Measurements from ENCODE around the gene NIP7. TPM values are rescaled to one million over a fixed set of nuclear protein-coding genes. Genes with fewer than 3 reads are reported as not detected.

The NIP7 gene
- total and polyA plus RNA-seq, 2 of the 8 experiments (the other 6 are each of a cell fraction or from before 2014, with no cell fraction given), result 14.5 to 52.2 TPM

DNA sequence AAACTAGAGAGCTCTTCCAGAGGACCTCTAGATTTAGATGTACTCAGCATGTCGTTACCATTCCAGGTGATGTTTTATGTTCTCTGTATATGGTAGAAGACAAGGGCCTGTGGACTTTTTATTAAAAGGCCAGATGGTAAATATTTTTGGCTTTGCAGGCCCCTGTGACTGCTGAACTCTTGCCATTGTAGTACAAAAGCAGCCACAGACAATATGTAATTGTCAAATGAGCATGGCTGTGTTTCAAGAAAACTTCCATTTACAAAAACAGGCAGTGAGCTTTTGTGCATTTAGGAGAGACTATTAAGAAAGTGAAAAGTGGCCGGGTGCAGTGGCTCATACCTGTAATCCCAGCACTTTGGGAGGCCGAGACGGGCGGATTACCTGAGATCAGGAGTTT, 4.6 kb downstream of the NIP7 start:
- Histone ChIP-seq H3K79me2 (ENCODE audit: control insufficient read depth in 1 of 2, insufficient read depth in 2 of 2, low read length in 2 of 2) (peaks cover 12 to 24% of the 10 kb centered on the region in 2 experiments), H3K9ac (replicated peaks in 1 of 4; ENCODE audit: extremely low read depth in 1 of 4, low read depth in 3 of 4, low read length in 3 of 4) (no peak overlapping the region), H3K79me1 (ENCODE audit: low read depth, low read length) (0 out of 2 replicates have a peak, but pooled peaks cover 4% of the 10 kb centered on the region), H3K4me1 (replicated peaks in 1 of 4; ENCODE audit: control insufficient read depth in 3 of 4, insufficient read depth in 4 of 4, low read length in 3 of 4) (peaks cover 0 to 3% (median 1%) of the 10 kb centered on the region in 4 experiments; a peak in 3 of 7 replicates), H3K27me3 (replicated peaks in 1 of 4; ENCODE audit: control insufficient read depth in 3 of 4, extremely low read depth in 1 of 4, insufficient read depth in 3 of 4, low read length in 3 of 4) (no peaks in the 10 kb centered on the region), H3K4ac (replicated peaks; ENCODE audit: insufficient read length, low read depth, low read length) (no peak overlapping the region), H3K4me2 (ENCODE audit: insufficient read depth in 1 of 2, low read depth in 2 of 2, low read length in 2 of 2) (no peak overlapping the region), H3K18ac (ENCODE audit: extremely low read depth, low read length) (no peak overlapping the region), H4K5ac (ENCODE audit: insufficient read length, low read depth, low read length) (no peak overlapping the region), H3K36me3 (ENCODE audit: control insufficient read depth in 2 of 4, insufficient read depth in 4 of 4, low read length in 3 of 4) (peaks cover 13 to 34% (median 15%) of the 10 kb centered on the region in 4 experiments), H3K23ac (ENCODE audit: insufficient read length) (no peak overlapping the region), H3K4me3 (ENCODE audit: extremely low read depth in 1 of 4, insufficient read depth in 2 of 4, low read depth in 3 of 4, low read length in 4 of 4) (no peak overlapping the region), H2BK120ac (replicated peaks; ENCODE audit: low read depth, low read length) (no peak overlapping the region), H3K14ac (ENCODE audit: insufficient read length) (no peak overlapping the region), H4K20me1 (replicated peaks in 1 of 2; ENCODE audit: control insufficient read depth in 1 of 2, insufficient read depth in 2 of 2, low read length in 2 of 2) (no peaks in the 10 kb centered on the region), H3K9me3 (ENCODE audit: insufficient read depth in 2 of 2, low read depth in 1 of 2, low read length in 1 of 2) (no peaks in the 10 kb centered on the region), H3K27ac (ENCODE audit: low read depth, low read length) (no peak overlapping the region), H2BK15ac (ENCODE audit: low read length) (no peak overlapping the region), H2AK5ac (ENCODE audit: low read depth, low read length) (no peak overlapping the region), H4K91ac (replicated peaks; ENCODE audit: insufficient read length, low read length) (no peak overlapping the region), H4K8ac (ENCODE audit: extremely low read depth, insufficient read depth, low read length) (no peak overlapping the region), H3K23me2 (ENCODE audit: low read depth, low read length) (peaks cover 5% of the 10 kb centered on the region; the same call in 1 of the 2 replicates), H2BK5ac (ENCODE audit: low read depth, low read length) (no peak overlapping the region), H2BK12ac (ENCODE audit: low read depth, low read length) (no peak overlapping the region), H2BK20ac (ENCODE audit: low read length) (no peak overlapping the region), H2AFZ (ENCODE audit: low read length) (no peak overlapping the region), H3K56ac (replicated peaks; ENCODE audit: insufficient read length, low read depth, low read length) (no peak overlapping the region)
- WGBS, 2 experiments (ENCODE audit: extremely low coverage in 1 of 2, insufficient coverage in 1 of 2, insufficient read length in 1 of 2, insufficient replicate concordance in 2 of 2, low coverage in 1 of 2, low lambda C conversion rate in 2 of 2, missing lambda C conversion rate in 1 of 2), result 92% methylated on average over 5 of the region's 5 CpGs; no CpG with 5 or more reads in 1 of the 2 experiments
- no peak for DNase-seq (ENCODE audit: low read depth in 1 of 2, low spot score in 2 of 2)
- POLR2A ChIA-PET (ENCODE audit: partially characterized antibody), result interaction anchor here (0.7 to 29.8 kb wide), 3 partner anchors 10 to 37 kb away, joined by 3 to 497 read pairs (median 6); partner anchors contain the start of genes PDF and VPS4A
- CTCF ChIA-PET (ENCODE audit: partially characterized antibody), result no interaction called here
- FAIRE-seq, result no peak
- TF ChIP-seq SP2 (IDR thresholded peaks at IDR 0.05; ENCODE audit: low read length), result no peak
- no peak for TF ChIP-seq CTBP2 (IDR thresholded peaks at IDR 0.05; ENCODE audit: borderline replicate concordance, insufficient read depth, insufficient read length, low read length)
- TF ChIP-seq ATF2 (IDR thresholded peaks at IDR 0.05; ENCODE audit: low read length), result no peak
- no peak for TF ChIP-seq CEBPB (IDR thresholded peaks at IDR 0.05; ENCODE audit: low read depth, low read length)
- no peak for TF ChIP-seq CHD2 (IDR thresholded peaks at IDR 0.05; ENCODE audit: low read length)
- no peak for TF ChIP-seq RAD21 (IDR thresholded peaks at IDR 0.05 in 1 of 2, conservative IDR thresholded peaks at IDR 0.05 in 1 of 2; ENCODE audit: low read depth in 2 of 2, low read length in 2 of 2)
- no peak for TF ChIP-seq POLR2A (IDR thresholded peaks at IDR 0.05; ENCODE audit: control extremely low read depth in 1 of 2, low read depth in 2 of 2, low read length in 2 of 2)
- TF ChIP-seq, protein P1, sequence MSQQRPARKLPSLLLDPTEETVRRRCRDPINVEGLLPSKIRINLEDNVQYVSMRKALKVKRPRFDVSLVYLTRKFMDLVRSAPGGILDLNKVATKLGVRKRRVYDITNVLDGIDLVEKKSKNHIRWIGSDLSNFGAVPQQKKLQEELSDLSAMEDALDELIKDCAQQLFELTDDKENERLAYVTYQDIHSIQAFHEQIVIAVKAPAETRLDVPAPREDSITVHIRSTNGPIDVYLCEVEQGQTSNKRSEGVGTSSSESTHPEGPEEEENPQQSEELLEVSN (IDR thresholded peaks at IDR 0.05), result no peak
- no peak for TF ChIP-seq KDM4A (IDR thresholded peaks at IDR 0.05; ENCODE audit: low read depth, low read length, severe bottlenecking)
- TF ChIP-seq RFX5 (IDR thresholded peaks at IDR 0.05; ENCODE audit: borderline replicate concordance, low read depth, low read length), result no peak
- TF ChIP-seq CBX5 (IDR thresholded peaks at IDR 0.05; ENCODE audit: low read depth, low read length), result no peak
- TF ChIP-seq CREB1 (IDR thresholded peaks at IDR 0.05), result no peak
